HG03045 (cell line): ENCODE measurements around the gene ABCA3.
A peak's percentile ranks its signal among the peaks of the same experiment; 100 is the strongest.
"Not testable (repeated sequence)": the region's sequence is repeated elsewhere in the genome, so short reads cannot be mapped to it uniquely, and the experiment has no call there.

Experiments
- ATAC-seq: cut with Tn5 transposase; IDR thresholded peaks from one replicate; pipeline ENCODE4 v1.9.1; 2021; ENCODE audit warnings: mild to moderate bottlenecking, moderate library complexity; ENCODE audit not compliant: unreplicated experiment

The ABCA3 gene

DNA sequence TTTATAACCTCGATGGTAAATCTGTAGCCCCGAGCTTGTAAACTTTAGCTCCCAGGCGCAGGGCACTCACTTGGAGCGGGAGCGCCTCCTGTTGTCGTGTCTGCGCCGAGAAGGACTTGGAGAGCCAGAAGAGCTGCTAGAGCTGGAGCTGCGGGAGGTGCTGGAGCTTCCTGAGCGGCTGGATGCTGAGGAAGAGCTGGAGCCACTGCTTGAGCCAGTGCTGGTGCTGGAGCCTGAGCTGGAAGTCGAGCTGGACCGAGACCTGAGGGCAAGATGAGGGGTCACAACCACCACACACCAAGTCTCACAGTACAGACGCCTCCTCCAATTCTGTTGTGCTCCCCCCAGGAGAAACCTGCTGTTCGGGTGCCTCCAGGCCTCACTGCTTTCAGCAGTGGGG is 77.5 kb downstream of the ABCA3 start:
- ATAC-seq, result not testable (repeated sequence)

- ATAC-seq, result no peak
Observed at GRCh38 chr16:2260250-2260649, 80.3 kb downstream of the ABCA3 start.

- ATAC-seq, result not testable (repeated sequence)
Observed at GRCh38 chr16:2258530-2258929, 82.0 kb downstream of the ABCA3 start.

- ATAC-seq, result no peak
Observed at GRCh38 chr16:2257726-2258125, 82.8 kb downstream of the ABCA3 start.

DNA sequence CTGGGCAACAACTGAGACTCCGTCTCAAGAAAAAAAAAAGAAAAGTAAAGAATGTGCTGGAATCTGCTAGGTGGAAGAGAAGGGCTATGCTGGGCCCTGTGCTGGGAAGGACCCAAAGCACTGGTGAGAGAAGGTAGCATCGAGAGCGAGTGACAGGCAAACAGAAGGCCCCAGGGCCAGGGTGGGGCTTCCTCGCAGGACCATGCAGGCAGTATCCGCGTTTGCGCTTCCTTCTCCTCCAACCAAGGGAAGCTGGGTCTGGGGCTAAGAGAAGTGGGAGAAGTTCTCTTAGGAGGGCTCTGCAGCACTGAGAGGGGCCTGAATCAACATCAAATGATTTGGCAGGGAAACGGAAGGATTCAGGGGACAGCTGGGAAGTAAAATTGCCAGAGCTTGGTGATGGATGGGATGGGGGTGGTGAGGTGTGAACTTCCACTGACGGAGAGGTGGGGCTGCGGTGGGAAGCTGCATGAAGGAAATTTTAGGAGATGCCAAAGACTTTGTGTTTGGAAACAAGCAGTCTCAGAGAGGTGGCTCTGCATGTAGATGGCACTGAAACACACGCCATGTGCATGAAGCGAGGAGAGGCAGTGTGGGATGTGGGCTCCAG is 83.9 kb downstream of the ABCA3 start:
- ATAC-seq, result no peak

- ATAC-seq, result no peak
Observed at GRCh38 chr16:2253293-2253692, 87.2 kb downstream of the ABCA3 start.

DNA sequence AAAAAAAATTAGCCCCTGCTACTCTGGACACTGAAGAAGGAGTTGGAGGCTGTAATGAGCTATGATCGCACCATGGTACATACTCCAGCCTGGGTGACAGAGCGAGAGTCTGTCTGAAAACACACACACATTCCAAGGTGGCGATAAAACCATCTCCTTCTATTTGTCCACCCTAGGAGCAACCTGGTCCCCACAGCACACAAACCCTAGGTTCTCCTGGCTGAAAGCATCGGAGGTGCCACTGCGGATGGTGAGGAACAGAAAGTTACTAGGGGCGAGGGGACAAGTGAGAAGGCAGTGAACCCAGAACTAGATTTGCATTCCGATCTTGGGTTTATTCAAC is 87.8 kb downstream of the ABCA3 start:
- no peak for ATAC-seq

- peak; percentile 89 for ATAC-seq
Observed at GRCh38 chr16:2251296-2252111, 89.0 kb downstream of the ABCA3 start, which contains the start of gene ECI1. ECI1 (minus strand) TSS chr16:2251587; CDS start chr16:2251566, 21 bp downstream.

GRCh38 chr16:2250652-2251295 is 89.8 kb downstream of the ABCA3 start:
- ATAC-seq, result no peak

- ATAC-seq, result no peak
Observed at GRCh38 chr16:2246301-2246885, 94.1 kb downstream of the ABCA3 start.

- no peak for ATAC-seq
Observed at GRCh38 chr16:2244926-2245795, 95.4 kb downstream of the ABCA3 start.

DNA sequence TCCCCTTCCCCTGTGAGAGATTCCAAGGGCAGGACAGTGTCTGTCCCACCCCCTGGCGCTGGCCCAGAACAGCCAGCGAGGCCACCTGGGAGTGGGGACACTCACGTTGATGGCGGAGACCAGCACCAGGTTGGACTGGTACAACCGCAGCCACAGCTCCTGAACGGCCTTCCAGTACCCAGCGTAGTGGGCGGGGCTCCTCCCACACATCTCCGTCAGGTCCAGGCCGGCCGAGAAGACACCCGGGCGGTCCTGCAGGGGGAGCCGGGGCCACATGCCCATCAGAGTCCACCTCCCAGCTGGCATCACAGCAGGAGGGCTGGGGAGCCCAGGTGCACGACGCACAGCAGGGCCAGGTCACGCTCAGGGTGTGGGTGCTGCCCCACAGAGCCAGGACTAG is 96.2 kb downstream of the ABCA3 start:
- no peak for ATAC-seq

DNA sequence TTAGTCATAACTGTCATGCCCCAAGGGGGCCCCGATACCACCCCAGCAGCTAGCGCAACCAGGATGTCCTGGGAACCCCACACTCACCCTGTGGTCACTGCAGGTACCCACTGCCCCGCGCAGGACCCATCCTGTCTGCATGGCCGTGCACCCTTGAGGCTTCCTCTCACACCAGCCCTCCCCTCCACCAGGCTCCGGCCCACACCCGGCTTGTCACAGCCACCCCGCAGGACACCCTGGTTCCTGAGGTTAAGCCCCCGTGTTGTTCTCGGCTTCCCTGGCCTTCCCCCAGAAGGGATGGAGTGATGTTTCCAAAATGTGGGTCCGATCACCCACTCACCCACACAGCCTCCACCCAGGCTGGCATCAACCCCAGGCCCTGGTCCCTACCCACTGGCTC is 96.7 kb downstream of the ABCA3 start:
- ATAC-seq, result no peak

GRCh38 chr16:2243031-2243528 is 97.4 kb downstream of the ABCA3 start:
- no peak for ATAC-seq

DNA sequence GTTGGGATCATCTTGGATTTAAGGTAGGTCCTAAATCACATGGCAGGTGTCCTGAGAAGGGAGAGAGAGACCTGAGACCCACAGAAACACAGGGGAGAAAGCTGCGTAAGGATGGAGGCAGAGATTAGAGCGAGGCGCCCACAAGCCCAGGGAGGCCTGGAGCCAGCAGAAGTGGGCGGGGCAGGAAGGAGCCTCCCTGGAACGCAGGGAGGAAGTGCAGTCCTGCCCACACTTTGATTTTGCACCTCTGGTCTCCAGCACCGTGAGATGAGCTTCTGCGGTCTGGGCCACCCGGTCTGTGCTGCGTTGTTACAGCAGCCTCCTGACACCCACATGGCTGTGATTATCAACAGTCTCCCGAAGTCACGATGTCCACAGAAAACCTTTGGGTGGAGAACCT is 97.9 kb downstream of the ABCA3 start:
- no peak for ATAC-seq

GRCh38 chr16:2240331-2240730 is 100.2 kb downstream of the ABCA3 start:
- not testable (repeated sequence) for ATAC-seq

GRCh38 chr16:2238838-2239675 is 101.5 kb downstream of the ABCA3 start:
- no peak for ATAC-seq

DNA sequence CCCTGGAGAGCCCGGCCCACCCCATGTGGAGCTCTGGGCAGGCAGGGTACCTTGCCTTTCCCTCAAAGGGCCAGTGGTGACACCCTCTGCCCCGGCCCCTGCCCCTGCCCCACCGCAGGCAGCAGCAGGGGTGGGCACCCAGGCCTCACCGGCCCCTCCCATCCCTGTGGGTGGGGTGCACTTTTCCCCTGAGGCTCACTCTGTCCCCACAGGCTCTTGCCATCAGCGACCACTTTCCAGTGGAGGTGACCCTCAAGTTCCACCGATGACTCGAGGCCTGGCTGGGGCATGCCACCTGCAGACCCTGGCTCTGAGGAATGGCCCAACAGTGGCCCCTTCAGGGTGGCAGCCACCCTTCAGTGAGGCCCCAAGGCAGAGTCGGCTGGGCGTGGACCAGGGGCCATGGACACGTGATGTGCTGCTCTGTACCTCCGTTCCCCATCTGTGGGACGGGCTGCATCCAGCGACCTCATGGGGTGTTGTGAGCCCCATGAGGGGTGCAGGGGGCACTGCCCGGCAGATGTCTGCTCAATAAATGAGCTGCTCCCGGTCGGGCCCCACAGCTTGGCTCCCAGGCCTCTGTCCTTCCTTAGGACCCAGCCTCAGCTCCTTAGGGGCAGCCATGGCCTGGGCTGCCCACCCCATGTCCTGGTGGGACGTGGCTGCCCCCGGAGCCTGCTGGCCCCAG is 102.2 kb downstream of the ABCA3 start:
- no peak for ATAC-seq
